GM23338 (cell line): ENCODE data around the gene LRRFIP2. TPM values are rescaled to one million over a fixed set of nuclear protein-coding genes. Genes with fewer than 3 reads are reported as not detected.

Experiments used
- ATAC-seq: fragments of 200-7000 bp; cut with Tn5 transposase; 3 replicates; pipeline ENCODE4 v1.9.1; 2020
- DNase-seq: peaks from one replicate; pipeline ENCODE4 v3.0.0-alpha.2; 2015; ENCODE audit warnings: low spot score
- H2AFZ ChIP-seq: fragments of 200-600 bp; sonication (generic); 2 replicates; pipeline ENCODE4 v1.8.0; 2016; ENCODE audit warnings: antibody characterized with exemption, mild to moderate bottlenecking, moderate library complexity
- H3F3A ChIP-seq: fragments of 200-600 bp; sonication (generic); replicated peaks from 2 replicates; pipeline ENCODE4 v1.8.0; 2017; ENCODE audit warnings: antibody characterized with exemption, mixed run types, low read depth
- H3K27ac ChIP-seq: fragments of 200-600 bp; sonication (generic); 2 replicates; pipeline ENCODE4 v1.6.1; 2016; ENCODE audit warnings: low read depth
- H3K27me3 ChIP-seq: fragments of 200-600 bp; sonication (generic); 2 replicates; pipeline ENCODE4 v1.8.0; 2016; ENCODE audit warnings: mild to moderate bottlenecking, mixed run types, moderate library complexity; ENCODE audit not compliant: insufficient read depth
- H3K36me3 ChIP-seq: fragments of 200-600 bp; sonication (generic); 2 replicates; pipeline ENCODE4 v1.8.0; 2016; ENCODE audit warnings: mild to moderate bottlenecking; ENCODE audit not compliant: insufficient read depth
- H3K4me1 ChIP-seq: fragments of 200-600 bp; sonication (generic); 2 replicates; pipeline ENCODE4 v1.8.0; 2016; ENCODE audit warnings: mild to moderate bottlenecking, moderate library complexity; ENCODE audit not compliant: insufficient read depth
- H3K4me2 ChIP-seq: fragments of 200-600 bp; sonication (generic); 2 replicates; pipeline ENCODE4 v1.7.1; 2017; ENCODE audit warnings: mixed run types
- H3K4me3 ChIP-seq: fragments of 200-600 bp; sonication (generic); 2 replicates; pipeline ENCODE4 v1.6.1; 2016; ENCODE audit warnings: mixed run types
- H3K79me2 ChIP-seq: fragments of 200-600 bp; sonication (generic); replicated peaks from 2 replicates; pipeline ENCODE4 v1.8.0; 2017; ENCODE audit warnings: mild to moderate bottlenecking; ENCODE audit not compliant: insufficient read depth
- H3K9me2 ChIP-seq: fragments of 200-600 bp; sonication (generic); 2 replicates; pipeline ENCODE4 v1.8.0; 2017; ENCODE audit not compliant: insufficient read depth
- H4K20me1 ChIP-seq: fragments of 200-600 bp; sonication (generic); replicated peaks from 2 replicates; pipeline ENCODE4 v1.8.0; 2017; ENCODE audit warnings: mild to moderate bottlenecking; ENCODE audit not compliant: insufficient read depth
- H3K27ac Mint-ChIP-seq: 2 replicates; pipeline ENCODE4 v1.8.0; 2020; ENCODE audit warnings: inconsistent platforms, mild to moderate bottlenecking, moderate library complexity, mixed read lengths
- H3K27me3 Mint-ChIP-seq: 3 replicates; pipeline ENCODE4 v1.8.0; 2022; ENCODE audit warnings: low read depth, mild to moderate bottlenecking, moderate library complexity, mixed read lengths, inconsistent platforms; ENCODE audit not compliant: insufficient read depth, poor library complexity
- H3K36me3 Mint-ChIP-seq: 3 replicates; pipeline ENCODE4 v1.8.0; 2021; ENCODE audit warnings: low read depth, mild to moderate bottlenecking, inconsistent platforms, moderate library complexity, mixed read lengths
- H3K4me1 Mint-ChIP-seq: 3 replicates; pipeline ENCODE4 v1.8.0; 2020; ENCODE audit warnings: mild to moderate bottlenecking, inconsistent platforms, mixed read lengths
- H3K4me3 Mint-ChIP-seq: 3 replicates; pipeline ENCODE4 v1.8.0; 2021; ENCODE audit warnings: moderate library complexity, mild to moderate bottlenecking, inconsistent platforms, mixed read lengths
- H3K9me3 Mint-ChIP-seq: 3 replicates; pipeline ENCODE4 v1.8.0; 2020; ENCODE audit warnings: moderate library complexity, mild to moderate bottlenecking, inconsistent platforms, mixed read lengths
- ZNF114 ChIP-seq: fragments of 250-450 bp; sonication (Bioruptor Pico); IDR thresholded peaks from 2 replicates; pipeline ENCODE4 v1.5.0; 2020; ENCODE audit warnings: mild to moderate bottlenecking, moderate library complexity
- polyA plus RNA-seq: library from polyadenylated mRNA; unstranded; fragments of >200 nt; fragmentation: Nextera tagmentation; extraction: Ambion mirVana; gene quantifications from 2 replicates; pipeline ENCODE4 v1.2.1, GENCODE V29; 2016
- total RNA-seq: library from RNA; depleted of rRNA; stranded (reverse); fragments of >200 nt; shearing (Covaris generic); gene quantifications from 2 replicates; pipeline ENCODE4 v1.2.3, GENCODE V29; 2014
- TF ChIP-seq, protein P1 (sequence below): fragments of 250-450 bp; sonication (Bioruptor Pico); IDR thresholded peaks from 2 replicates; pipeline ENCODE4 v1.5.0; 2020; ENCODE audit warnings: mild to moderate bottlenecking, moderate library complexity
- TF ChIP-seq, protein P2 (sequence below): IDR thresholded peaks from one replicate; pipeline ENCODE4 v1.6.1; 2018; ENCODE audit warnings: antibody characterized with exemption; ENCODE audit not compliant: unreplicated experiment

LRRFIP2 gene
- total and polyA plus RNA-seq, 2 experiments from 2014 or later: 20.3 to 29.0 TPM

DNA sequence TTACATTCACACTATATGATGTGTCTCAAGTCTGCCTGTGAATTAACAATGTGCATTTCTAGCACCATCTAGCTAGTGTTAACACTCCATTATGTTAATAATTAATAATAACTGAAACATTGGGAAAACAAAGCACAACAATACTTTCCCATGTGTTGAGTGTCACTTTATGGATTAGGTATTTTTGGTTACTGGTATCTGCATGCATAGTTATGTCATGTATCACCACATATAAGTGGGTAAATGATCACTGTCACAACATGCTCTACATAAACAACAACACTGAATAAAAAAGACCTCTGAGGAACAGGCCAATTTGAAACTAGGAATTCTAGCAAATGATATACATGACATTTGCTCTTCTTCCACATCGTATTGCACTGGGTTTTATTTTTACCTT, 106.4 kb downstream of the LRRFIP2 start:
- H3K9me2 ChIP-seq: no peaks in the 10 kb centered on the region
- no peak overlapping the region for H2AFZ ChIP-seq
- Mint-ChIP-seq H3K9me3 (no peaks in the 10 kb centered on the region), H3K4me1 (no peaks in the 10 kb centered on the region), H3K27me3 (no peaks in the 10 kb centered on the region), H3K4me3 (no peak overlapping the region), H3K36me3 (0 out of 3 replicates have a peak, but pooled peaks cover 3% of the 10 kb centered on the region), H3K27ac (no peak overlapping the region)
- DNase-seq (no peak), ATAC-seq (no peak)
- H3K4me3 ChIP-seq: no peak overlapping the region
- no peaks in the 10 kb centered on the region for H3K79me2 ChIP-seq
- no peaks in the 10 kb centered on the region for H3K4me1 ChIP-seq
- TF ChIP-seq, protein P1, sequence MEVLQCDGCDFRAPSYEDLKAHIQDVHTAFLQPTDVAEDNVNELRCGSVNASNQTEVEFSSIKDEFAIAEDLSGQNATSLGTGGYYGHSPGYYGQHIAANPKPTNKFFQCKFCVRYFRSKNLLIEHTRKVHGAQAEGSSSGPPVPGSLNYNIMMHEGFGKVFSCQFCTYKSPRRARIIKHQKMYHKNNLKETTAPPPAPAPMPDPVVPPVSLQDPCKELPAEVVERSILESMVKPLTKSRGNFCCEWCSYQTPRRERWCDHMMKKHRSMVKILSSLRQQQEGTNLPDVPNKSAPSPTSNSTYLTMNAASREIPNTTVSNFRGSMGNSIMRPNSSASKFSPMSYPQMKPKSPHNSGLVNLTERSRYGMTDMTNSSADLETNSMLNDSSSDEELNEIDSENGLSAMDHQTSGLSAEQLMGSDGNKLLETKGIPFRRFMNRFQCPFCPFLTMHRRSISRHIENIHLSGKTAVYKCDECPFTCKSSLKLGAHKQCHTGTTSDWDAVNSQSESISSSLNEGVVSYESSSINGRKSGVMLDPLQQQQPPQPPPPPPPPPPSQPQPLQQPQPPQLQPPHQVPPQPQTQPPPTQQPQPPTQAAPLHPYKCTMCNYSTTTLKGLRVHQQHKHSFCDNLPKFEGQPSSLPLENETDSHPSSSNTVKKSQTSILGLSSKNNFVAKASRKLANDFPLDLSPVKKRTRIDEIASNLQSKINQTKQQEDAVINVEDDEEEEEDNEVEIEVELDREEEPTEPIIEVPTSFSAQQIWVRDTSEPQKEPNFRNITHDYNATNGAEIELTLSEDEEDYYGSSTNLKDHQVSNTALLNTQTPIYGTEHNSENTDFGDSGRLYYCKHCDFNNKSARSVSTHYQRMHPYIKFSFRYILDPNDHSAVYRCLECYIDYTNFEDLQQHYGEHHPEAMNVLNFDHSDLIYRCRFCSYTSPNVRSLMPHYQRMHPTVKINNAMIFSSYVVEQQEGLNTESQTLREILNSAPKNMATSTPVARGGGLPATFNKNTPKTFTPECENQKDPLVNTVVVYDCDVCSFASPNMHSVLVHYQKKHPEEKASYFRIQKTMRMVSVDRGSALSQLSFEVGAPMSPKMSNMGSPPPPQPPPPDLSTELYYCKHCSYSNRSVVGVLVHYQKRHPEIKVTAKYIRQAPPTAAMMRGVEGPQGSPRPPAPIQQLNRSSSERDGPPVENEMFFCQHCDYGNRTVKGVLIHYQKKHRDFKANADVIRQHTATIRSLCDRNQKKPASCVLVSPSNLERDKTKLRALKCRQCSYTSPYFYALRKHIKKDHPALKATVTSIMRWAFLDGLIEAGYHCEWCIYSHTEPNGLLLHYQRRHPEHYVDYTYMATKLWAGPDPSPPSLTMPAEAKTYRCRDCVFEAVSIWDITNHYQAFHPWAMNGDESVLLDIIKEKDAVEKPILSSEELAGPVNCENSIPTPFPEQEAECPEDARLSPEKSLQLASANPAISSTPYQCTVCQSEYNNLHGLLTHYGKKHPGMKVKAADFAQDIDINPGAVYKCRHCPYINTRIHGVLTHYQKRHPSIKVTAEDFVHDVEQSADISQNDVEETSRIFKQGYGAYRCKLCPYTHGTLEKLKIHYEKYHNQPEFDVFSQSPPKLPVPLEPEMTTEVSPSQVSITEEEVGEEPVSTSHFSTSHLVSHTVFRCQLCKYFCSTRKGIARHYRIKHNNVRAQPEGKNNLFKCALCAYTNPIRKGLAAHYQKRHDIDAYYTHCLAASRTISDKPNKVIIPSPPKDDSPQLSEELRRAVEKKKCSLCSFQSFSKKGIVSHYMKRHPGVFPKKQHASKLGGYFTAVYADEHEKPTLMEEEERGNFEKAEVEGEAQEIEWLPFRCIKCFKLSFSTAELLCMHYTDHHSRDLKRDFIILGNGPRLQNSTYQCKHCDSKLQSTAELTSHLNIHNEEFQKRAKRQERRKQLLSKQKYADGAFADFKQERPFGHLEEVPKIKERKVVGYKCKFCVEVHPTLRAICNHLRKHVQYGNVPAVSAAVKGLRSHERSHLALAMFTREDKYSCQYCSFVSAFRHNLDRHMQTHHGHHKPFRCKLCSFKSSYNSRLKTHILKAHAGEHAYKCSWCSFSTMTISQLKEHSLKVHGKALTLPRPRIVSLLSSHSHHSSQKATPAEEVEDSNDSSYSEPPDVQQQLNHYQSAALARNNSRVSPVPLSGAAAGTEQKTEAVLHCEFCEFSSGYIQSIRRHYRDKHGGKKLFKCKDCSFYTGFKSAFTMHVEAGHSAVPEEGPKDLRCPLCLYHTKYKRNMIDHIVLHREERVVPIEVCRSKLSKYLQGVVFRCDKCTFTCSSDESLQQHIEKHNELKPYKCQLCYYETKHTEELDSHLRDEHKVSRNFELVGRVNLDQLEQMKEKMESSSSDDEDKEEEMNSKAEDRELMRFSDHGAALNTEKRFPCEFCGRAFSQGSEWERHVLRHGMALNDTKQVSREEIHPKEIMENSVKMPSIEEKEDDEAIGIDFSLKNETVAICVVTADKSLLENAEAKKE (CRISPR knock-in tag): no peak
- no peak for TF ChIP-seq ZNF114
- TF ChIP-seq, protein P2, sequence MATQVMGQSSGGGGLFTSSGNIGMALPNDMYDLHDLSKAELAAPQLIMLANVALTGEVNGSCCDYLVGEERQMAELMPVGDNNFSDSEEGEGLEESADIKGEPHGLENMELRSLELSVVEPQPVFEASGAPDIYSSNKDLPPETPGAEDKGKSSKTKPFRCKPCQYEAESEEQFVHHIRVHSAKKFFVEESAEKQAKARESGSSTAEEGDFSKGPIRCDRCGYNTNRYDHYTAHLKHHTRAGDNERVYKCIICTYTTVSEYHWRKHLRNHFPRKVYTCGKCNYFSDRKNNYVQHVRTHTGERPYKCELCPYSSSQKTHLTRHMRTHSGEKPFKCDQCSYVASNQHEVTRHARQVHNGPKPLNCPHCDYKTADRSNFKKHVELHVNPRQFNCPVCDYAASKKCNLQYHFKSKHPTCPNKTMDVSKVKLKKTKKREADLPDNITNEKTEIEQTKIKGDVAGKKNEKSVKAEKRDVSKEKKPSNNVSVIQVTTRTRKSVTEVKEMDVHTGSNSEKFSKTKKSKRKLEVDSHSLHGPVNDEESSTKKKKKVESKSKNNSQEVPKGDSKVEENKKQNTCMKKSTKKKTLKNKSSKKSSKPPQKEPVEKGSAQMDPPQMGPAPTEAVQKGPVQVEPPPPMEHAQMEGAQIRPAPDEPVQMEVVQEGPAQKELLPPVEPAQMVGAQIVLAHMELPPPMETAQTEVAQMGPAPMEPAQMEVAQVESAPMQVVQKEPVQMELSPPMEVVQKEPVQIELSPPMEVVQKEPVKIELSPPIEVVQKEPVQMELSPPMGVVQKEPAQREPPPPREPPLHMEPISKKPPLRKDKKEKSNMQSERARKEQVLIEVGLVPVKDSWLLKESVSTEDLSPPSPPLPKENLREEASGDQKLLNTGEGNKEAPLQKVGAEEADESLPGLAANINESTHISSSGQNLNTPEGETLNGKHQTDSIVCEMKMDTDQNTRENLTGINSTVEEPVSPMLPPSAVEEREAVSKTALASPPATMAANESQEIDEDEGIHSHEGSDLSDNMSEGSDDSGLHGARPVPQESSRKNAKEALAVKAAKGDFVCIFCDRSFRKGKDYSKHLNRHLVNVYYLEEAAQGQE: no peak
- no peak overlapping the region for H3K4me2 ChIP-seq
- no peaks in the 10 kb centered on the region for H3K27me3 ChIP-seq
- no peaks in the 10 kb centered on the region for H4K20me1 ChIP-seq
- H3K36me3 ChIP-seq: no peaks in the 10 kb centered on the region
- H3K27ac ChIP-seq: no peak overlapping the region
- H3F3A ChIP-seq: no peaks in the 10 kb centered on the region
